Stimulated activated CD4-positive, alpha-beta T cell treated with anti-CD3 and anti-CD28 coated beads, Interleukin-15, amount 100 ng/mL, for 24 hours (primary cell): ENCODE data around the gene TMEM151B.
"Not testable (repeated sequence)": the region's sequence is repeated elsewhere in the genome, so short reads cannot be mapped to it uniquely, and the experiment has no call there.

ENCODE experiments used
- DNase-seq: peaks from one replicate; pipeline ENCODE4 v3.0.0-alpha.2; 2020

The TMEM151B gene

GRCh38 chr6:44269921-44270525, at the start of gene TMEM151B:
Gene TMEM151B, plus strand, starts transcription at chr6:44270450. Its CDS starts 293 bp downstream, at chr6:44270743.
- no peak for DNase-seq

- DNase-seq = no peak
Observed at GRCh38 chr6:44220913-44221290, 49.3 kb upstream of the TMEM151B start.

- DNase-seq = peak; percentile 84
Observed at GRCh38 chr6:44221291-44221960, 48.8 kb upstream of the TMEM151B start.

GRCh38 chr6:44221961-44222335, 48.3 kb upstream of the TMEM151B start:
- DNase-seq = no peak

- no peak for DNase-seq
Observed at GRCh38 chr6:44222486-44223318, 47.5 kb upstream of the TMEM151B start.

DNA sequence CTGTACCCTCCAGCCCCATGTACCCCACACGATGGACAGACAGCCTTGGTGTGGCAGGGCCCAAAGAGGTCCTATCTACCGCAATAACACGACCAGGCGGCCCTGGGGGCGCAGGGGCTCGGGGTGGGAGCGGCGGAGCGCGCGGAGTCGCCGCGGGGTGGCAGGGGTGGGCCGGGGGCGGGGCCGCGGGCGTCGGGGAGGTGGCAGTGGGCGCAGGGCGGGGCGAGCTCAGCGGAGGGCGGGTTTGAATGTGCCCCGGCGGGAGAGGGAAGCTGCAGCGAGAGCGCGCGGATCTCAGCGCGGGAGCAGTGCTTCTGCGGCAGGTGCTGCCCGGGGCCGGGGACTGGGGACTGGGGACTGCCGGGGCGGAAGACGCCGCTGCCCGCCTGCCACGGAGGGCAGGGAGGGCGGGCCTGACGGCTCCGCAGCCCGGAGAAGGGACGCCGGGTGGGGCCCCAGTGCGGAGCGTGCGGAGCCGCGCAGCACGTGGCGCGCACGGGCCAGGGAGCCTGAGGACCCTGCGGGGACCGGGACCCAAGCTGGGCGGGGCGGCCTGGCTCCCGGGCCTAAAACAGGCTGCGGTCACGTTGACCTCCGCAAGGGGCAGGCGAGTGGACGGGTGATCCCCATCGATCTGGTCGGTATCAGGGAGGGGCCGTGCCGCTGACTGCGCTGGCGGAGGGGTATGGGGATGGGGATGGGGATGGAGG, 46.8 kb upstream of the TMEM151B start, which contains the start of gene SLC29A1:
Gene SLC29A1 (plus strand): TSS at position 277 of the 710 bp plus-strand sequence. CDS start 3,719 bp downstream, outside the sequence.
- DNase-seq = peak; percentile 92

GRCh38 chr6:44224029-44224964, 46.0 kb upstream of the TMEM151B start:
- peak; percentile 45 for DNase-seq

DNA sequence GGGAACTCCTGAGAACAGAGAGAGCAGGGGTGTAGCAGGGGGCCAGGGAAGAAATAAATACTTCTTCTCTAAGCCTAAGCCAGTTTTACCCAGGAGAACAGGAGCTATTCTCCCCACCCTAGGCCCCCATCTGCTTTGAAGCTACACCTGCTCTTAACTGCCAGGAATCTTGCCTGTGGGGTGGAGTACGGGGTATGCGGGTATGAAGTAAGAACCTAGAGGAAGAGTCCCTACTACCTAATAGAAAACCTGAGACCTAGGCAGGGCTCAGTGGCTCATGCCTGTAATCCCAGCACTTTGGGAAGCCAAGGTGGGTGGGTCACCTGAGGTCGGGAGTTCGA, 45.3 kb upstream of the TMEM151B start:
- DNase-seq = no peak

- DNase-seq = no peak
Observed at GRCh38 chr6:44225579-44226325, 44.5 kb upstream of the TMEM151B start.

GRCh38 chr6:44226368-44227147, 43.7 kb upstream of the TMEM151B start:
- DNase-seq = no peak

- DNase-seq = no peak
Observed at GRCh38 chr6:44227148-44227793, 43.0 kb upstream of the TMEM151B start.

DNA sequence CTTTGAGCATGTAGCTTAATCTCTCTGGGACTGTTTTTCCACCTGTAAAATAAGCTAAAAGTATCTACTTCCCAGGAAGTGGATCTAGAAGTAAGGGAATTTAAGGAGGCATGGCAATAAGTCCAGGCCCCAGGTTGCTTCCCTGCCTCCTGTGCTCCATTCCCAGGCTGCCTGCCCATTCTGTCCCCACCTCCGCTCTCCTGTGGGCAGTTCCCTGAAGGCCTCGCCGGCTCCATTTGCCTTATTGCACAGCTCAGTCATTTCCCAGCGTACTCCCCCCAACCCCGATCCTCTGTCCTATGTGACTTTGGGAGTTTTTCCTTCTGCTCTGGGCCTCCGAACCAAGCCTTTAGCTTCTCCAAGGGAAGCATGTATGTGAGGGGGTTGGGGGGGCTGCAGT, 42.2 kb upstream of the TMEM151B start:
- DNase-seq = no peak

DNA sequence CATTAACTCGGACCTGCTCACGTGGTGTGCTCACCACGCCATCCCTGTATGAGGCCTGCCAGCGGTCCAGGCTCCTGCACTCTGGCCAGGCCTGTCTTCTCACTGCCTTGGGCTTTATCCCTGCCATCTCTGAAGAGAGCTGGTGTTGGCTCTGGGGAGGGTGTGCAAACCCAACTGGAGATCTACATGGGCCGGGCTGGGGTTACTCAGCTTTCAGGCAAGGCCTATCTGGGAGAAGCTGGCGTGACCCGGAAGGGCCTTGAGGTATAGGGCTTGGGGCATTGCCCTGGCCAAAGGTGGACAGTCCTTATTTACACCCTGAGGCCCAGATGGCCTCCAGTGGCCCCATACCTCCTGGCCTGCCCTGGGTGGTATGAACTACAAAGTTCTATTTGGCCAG, 41.8 kb upstream of the TMEM151B start:
- no peak for DNase-seq

DNA sequence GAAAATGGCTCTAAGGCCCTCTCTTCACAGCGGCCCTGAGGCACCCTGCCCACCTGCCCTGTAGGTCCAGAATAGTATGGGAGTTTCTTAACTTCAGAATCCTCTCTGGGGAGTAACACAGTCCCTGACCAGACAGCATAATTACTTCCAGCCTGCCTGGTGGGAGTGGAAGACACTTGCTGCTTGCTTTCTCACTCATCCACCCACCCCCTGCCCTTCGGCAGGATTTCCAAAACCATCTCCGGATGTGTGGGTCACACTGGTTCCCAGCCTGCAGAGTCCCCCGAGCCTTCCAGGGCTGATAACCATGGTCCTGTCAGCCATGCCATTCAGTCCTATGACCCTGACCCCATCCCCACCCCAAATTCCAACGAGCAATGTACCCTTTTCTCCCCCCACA, 41.4 kb upstream of the TMEM151B start:
- DNase-seq = no peak

DNA sequence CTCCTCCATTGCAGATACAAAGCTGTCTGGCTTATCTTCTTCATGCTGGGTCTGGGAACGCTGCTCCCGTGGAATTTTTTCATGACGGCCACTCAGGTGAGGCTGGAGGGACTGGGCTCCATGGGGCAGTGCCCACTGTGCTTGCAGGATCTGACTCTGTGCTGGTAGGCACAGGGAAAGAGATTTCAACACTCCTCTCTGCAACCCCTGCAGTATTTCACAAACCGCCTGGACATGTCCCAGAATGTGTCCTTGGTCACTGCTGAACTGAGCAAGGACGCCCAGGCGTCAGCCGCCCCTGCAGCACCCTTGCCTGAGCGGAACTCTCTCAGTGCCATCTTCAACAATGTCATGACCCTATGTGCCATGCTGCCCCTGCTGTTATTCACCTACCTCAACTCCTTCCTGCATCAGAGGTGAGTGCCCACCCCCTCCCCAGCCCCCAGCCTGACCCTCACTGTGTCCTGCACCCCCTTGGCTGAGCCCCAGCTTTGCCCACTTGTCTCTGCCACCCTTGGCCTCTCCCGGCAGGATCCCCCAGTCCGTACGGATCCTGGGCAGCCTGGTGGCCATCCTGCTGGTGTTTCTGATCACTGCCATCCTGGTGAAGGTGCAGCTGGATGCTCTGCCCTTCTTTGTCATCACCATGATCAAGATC, 40.7 kb upstream of the TMEM151B start:
- DNase-seq = no peak

GRCh38 chr6:44230034-44230675, 40.1 kb upstream of the TMEM151B start:
- no peak for DNase-seq

DNA sequence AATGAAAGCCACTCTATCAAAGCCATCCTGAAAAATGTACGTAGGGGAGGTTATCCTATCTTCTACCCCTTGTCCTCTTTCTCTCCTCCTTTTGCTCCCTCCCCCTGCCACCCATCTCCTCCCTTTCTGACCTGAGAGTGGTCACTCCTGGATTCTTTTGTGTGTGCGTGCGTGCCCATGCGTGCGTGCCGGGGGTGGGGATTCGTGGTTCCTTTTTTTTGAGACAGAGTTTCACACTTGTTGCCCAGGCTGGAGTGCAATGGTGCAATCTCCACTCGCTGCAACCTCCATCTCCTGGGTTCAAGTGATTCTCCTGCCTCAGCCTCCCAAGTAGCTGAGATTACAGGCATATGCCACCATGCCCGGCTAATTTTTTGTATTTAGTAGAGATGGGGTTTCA, 38.8 kb upstream of the TMEM151B start:
- DNase-seq = not testable (repeated sequence)

DNA sequence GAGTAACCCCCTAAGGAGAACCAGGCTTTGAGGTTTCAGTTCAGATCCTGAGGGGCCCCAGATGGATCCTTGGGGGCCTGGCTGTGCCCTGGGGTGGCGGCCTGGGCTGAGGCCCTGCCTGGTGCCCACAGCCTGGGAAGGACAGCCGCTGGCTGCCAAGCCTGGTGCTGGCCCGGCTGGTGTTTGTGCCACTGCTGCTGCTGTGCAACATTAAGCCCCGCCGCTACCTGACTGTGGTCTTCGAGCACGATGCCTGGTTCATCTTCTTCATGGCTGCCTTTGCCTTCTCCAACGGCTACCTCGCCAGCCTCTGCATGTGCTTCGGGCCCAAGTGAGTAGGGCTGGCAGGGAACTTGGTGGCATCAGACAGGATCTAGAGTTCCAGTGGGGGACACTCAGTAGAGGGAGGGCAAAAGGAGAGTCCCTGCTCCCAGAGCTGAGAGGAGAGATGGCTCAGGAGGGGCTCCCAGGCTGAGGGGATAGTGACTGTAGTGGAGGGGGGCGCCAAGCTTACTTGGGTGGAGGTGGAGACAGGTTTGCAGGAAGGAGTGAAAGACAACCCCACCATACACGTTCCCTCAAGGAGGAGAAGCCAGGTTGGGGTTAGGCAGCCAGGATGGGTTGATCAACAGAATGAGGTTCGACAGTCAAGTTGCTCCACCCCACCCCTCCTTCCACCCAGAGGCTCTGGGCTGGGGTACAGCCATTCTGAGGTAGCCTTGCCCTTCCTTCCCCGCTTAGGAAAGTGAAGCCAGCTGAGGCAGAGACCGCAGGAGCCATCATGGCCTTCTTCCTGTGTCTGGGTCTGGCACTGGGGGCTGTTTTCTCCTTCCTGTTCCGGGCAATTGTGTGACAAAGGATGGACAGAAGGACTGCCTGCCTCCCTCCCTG, 37.3 kb upstream of the TMEM151B start:
- no peak for DNase-seq
